Measurements from ENCODE around the gene SMARCD1. TPM values are rescaled to one million over a fixed set of nuclear protein-coding genes. Genes with fewer than 3 reads are reported as not detected.
A peak's percentile ranks its signal among the peaks of the same experiment; 100 is the strongest.

The SMARCD1 gene
- total RNA-seq, 2 donors from 2014 or later, result 29.6 to 35.5 TPM

GRCh38 chr12:50049254-50050118, 35.7 kb upstream of the SMARCD1 start:
- Histone ChIP-seq H3K27me3 (no peaks in the 10 kb centered on the region), H3K4me3 (no peak overlapping the region), H3K36me3 (no peaks in the 10 kb centered on the region), H3K4me1 (peaks cover 0 to 16% of the 10 kb centered on the region in 2 donors), H3K27ac (no peak overlapping the region), H3K9me3 (no peaks in the 10 kb centered on the region)
- TF ChIP-seq CTCF (IDR thresholded peaks at IDR 0.05), result no peak
- no peak for DNase-seq (ENCODE audit: low spot score)

DNA sequence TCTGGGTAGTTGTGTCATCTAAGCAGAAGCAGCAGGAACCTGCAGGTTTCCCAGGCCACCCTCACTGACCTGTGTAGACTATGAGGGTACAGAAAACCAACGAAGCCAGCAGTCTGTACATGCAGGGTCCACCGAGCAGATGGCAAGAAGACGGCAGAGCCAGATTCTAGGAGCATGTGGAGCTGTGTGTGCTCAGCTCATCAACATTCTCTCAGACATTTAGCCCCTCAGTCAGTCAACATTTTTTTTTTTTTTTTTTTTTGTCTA, 35.1 kb upstream of the SMARCD1 start:
- H3K4me3 ChIP-seq, result peak overlapping the region in 1 of 2 donors; percentile 45
- no peak for DNase-seq (ENCODE audit: low spot score)
- no peaks in the 10 kb centered on the region for H3K9me3 ChIP-seq
- TF ChIP-seq CTCF (IDR thresholded peaks at IDR 0.05), result no peak
- H3K27me3 ChIP-seq, result no peaks in the 10 kb centered on the region
- peak overlapping the region in 1 of 2 donors; percentile 17 for H3K27ac ChIP-seq
- H3K36me3 ChIP-seq, result no peaks in the 10 kb centered on the region
- peaks cover 0 to 16% of the 10 kb centered on the region in 2 donors for H3K4me1 ChIP-seq

- peak overlapping the region; percentile 23 to 45 for H3K4me3 ChIP-seq
- H3K27me3 ChIP-seq, result no peaks in the 10 kb centered on the region
- H3K9me3 ChIP-seq, result no peaks in the 10 kb centered on the region
- H3K27ac ChIP-seq, result peak overlapping the region; percentile 17 to 31
- no peak for TF ChIP-seq CTCF (IDR thresholded peaks at IDR 0.05)
- H3K36me3 ChIP-seq, result no peaks in the 10 kb centered on the region
- DNase-seq (ENCODE audit: low spot score), result peak; percentile 90
- peaks cover 0 to 17% of the 10 kb centered on the region in 2 donors for H3K4me1 ChIP-seq
Observed at GRCh38 chr12:50050410-50051098, 34.6 kb upstream of the SMARCD1 start.

DNA sequence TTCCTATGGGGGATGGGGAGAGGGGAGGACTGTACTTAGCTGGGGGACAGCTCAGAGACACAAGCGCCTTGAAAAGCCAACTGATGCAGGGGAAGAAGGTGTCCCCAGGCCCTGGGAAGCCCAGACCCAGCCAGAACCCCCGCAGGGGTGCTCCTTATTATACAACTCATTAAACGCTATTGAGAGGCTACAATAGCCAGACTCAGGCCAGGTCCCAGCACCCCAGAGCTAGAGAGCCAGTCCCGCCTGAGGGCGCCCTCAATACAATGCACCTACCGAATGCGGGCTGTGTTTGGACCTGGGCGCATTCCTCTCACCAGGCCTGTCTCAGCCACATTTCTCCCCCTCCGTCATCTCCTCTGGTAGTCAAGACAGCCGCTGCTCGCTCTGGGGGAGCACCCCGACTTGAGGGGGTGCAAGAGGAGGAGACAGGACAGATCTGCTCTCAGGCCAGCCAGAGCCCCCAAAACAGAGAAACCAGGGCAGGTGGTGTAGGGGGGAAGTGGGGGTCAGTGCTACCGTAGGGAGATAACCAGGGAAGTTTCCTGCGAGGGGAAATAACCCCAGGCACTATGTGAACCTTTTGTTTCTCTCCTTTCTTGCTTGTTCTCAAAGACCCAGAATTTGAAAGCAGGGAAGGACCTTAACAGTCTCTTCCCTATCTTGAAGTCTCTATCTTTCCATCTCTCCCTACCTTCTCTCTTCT, 33.9 kb upstream of the SMARCD1 start:
- DNase-seq (ENCODE audit: low spot score), result no peak
- peak overlapping the region in 1 of 2 donors; percentile 45 for H3K4me3 ChIP-seq
- peaks cover 0 to 24% of the 10 kb centered on the region in 2 donors for H3K4me1 ChIP-seq
- H3K9me3 ChIP-seq, result no peaks in the 10 kb centered on the region
- TF ChIP-seq CTCF (IDR thresholded peaks at IDR 0.05), result no peak
- no peaks in the 10 kb centered on the region for H3K36me3 ChIP-seq
- peak overlapping the region in 1 of 2 donors; percentile 31 for H3K27ac ChIP-seq
- H3K27me3 ChIP-seq, result no peaks in the 10 kb centered on the region

DNA sequence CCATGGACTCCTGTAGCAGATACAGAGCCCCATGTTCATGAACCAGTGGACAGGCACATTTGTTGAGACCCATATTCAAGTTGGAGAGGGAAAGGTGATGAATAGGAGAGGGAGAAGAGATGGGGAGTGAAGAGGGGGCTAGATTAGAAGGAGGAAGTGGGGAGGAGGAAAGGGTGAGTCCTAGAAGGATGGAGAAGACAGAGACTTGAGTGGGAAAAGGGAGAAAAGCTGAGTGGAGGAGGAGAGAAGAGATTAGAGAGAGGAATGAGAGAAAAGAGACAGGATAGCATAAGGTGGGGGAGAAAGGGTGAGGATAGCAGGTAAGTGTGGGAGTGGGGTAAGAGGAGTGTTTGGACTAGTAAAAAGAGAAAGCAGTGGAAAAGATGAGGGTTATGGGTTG, 32.6 kb upstream of the SMARCD1 start:
- no peaks in the 10 kb centered on the region for H3K27me3 ChIP-seq
- TF ChIP-seq CTCF (IDR thresholded peaks at IDR 0.05), result no peak
- no peak for DNase-seq (ENCODE audit: low spot score)

More for the DNA sequence above, 32.6 kb upstream of the SMARCD1 start:
- no peaks in the 10 kb centered on the region for H3K36me3 ChIP-seq
- H3K27ac ChIP-seq, result no peak overlapping the region
- no peaks in the 10 kb centered on the region for H3K9me3 ChIP-seq
- H3K4me1 ChIP-seq, result peaks cover 0 to 34% of the 10 kb centered on the region in 2 donors
- H3K4me3 ChIP-seq, result no peak overlapping the region
